MCF 10A (cell line): ENCODE results near the gene PPY. TPM values are rescaled to one million over a fixed set of nuclear protein-coding genes. Genes with fewer than 3 reads are reported as not detected.
"Not testable (repeated sequence)": the region's sequence is repeated elsewhere in the genome, so short reads cannot be mapped to it uniquely, and the experiment has no call there.

Experiments used
- BruUV-seq: library from RNA; stranded (reverse); fragments of 400-500 nt; replicated peaks from 2 replicates; lab custom pipeline; 2021; lab: Mats Ljungman, UMichigan
- CTCF ChIA-PET: fragments of 300-600 bp; sonication (Branson Sonifier 250); formaldehyde crosslinking; extraction: SDS; loops from one replicate; lab custom pipeline; 2021; ENCODE audit warnings: antibody characterized with exemption, inconsistent platforms; lab: Yijun Ruan, JAX
- POLR2A ChIA-PET: fragments of 300-600, 350-650 bp; sonication (Branson Sonifier 250); formaldehyde crosslinking; extraction: SDS; loops from one replicate; lab custom pipeline; 2020; ENCODE audit warnings: antibody characterized with exemption, inconsistent platforms; lab: Yijun Ruan, JAX
- DNase-seq: peaks from one replicate; pipeline ENCODE4 v3.0.0-alpha.2; 2018; ENCODE audit not compliant: unreplicated experiment
- H3K27ac Mint-ChIP-seq: one replicate; pipeline ENCODE4 v1.8.0; 2022; ENCODE audit warnings: mild to moderate bottlenecking, low read depth, mixed read lengths; ENCODE audit not compliant: unreplicated experiment
- H3K27me3 Mint-ChIP-seq: one replicate; pipeline ENCODE4 v1.8.0; 2022; ENCODE audit warnings: mixed read lengths; ENCODE audit not compliant: insufficient read depth, unreplicated experiment
- H3K36me3 Mint-ChIP-seq: one replicate; pipeline ENCODE4 v1.8.0; 2022; ENCODE audit warnings: mild to moderate bottlenecking, moderate library complexity, mixed read lengths; ENCODE audit not compliant: insufficient read depth, unreplicated experiment
- H3K4me1 Mint-ChIP-seq: one replicate; pipeline ENCODE4 v1.8.0; 2022; ENCODE audit warnings: mixed read lengths; ENCODE audit not compliant: insufficient read depth, unreplicated experiment
- H3K4me3 Mint-ChIP-seq: one replicate; pipeline ENCODE4 v1.8.0; 2022; ENCODE audit warnings: mild to moderate bottlenecking, moderate library complexity, mixed read lengths; ENCODE audit not compliant: unreplicated experiment
- H3K9me3 Mint-ChIP-seq: one replicate; pipeline ENCODE4 v1.8.0; 2022; ENCODE audit warnings: mixed read lengths; ENCODE audit not compliant: unreplicated experiment
- intact Hi-C: fragments of 100-400 bp; cut with micrococcal nuclease; formaldehyde crosslinking; loops from 2 replicates; pipeline ENCODE4 v1.14.1; 2022
- total RNA-seq: library from RNA; stranded (reverse); gene quantifications from 2 replicates; pipeline ENCODE4 v1.2.3, GENCODE V29; 2022
- TF ChIP-seq, protein P1 (sequence below): fragments of 200-600 bp; IDR thresholded peaks from one replicate; pipeline ENCODE4 v1.8.0; 2022; ENCODE audit warnings: antibody characterized with exemption, mild to moderate bottlenecking; ENCODE audit not compliant: unreplicated experiment

Gene PPY
- total RNA-seq, 1 experiment from 2014 or later: not detected

DNA sequence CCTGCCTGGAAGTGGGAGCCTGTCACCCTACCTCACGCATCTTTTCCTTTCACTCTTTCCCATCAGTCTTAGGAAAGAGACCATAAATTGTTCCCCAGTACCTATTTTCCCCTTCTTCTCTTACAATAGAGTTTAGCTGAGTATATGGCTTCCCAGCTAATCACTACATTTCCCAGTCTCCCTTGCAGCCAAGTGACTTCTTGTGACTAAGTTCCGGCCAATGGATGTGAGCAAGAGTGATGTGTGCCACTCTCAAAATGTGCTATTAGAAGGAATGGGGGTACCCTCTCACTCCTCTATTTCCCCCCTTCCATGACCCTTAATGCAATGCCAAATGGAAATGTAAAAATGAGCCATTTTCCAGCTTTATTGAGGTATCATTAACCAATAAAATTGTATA is 19.7 kb upstream of the PPY start:
- ChIA-PET CTCF (interaction anchor here (1.5 to 3.5 kb wide), 2 partner anchors 18 to 83 kb away, joined by 8 to 24 read pairs; no protein-coding TSS in a partner anchor), POLR2A (no interaction called here)
- peaks cover 35% of the 10 kb centered on the region for H3K27me3 Mint-ChIP-seq
- intact Hi-C loops: no loop called here
- TF ChIP-seq, protein P1, sequence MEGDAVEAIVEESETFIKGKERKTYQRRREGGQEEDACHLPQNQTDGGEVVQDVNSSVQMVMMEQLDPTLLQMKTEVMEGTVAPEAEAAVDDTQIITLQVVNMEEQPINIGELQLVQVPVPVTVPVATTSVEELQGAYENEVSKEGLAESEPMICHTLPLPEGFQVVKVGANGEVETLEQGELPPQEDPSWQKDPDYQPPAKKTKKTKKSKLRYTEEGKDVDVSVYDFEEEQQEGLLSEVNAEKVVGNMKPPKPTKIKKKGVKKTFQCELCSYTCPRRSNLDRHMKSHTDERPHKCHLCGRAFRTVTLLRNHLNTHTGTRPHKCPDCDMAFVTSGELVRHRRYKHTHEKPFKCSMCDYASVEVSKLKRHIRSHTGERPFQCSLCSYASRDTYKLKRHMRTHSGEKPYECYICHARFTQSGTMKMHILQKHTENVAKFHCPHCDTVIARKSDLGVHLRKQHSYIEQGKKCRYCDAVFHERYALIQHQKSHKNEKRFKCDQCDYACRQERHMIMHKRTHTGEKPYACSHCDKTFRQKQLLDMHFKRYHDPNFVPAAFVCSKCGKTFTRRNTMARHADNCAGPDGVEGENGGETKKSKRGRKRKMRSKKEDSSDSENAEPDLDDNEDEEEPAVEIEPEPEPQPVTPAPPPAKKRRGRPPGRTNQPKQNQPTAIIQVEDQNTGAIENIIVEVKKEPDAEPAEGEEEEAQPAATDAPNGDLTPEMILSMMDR: no peak
- H3K4me1 Mint-ChIP-seq: peaks cover 5% of the 10 kb centered on the region
- H3K9me3 Mint-ChIP-seq: no peaks in the 10 kb centered on the region
- no peak for DNase-seq
- no peak overlapping the region for H3K27ac Mint-ChIP-seq
- BruUV-seq: no TSS peak
- H3K36me3 Mint-ChIP-seq: no peaks in the 10 kb centered on the region
- H3K4me3 Mint-ChIP-seq: no peak overlapping the region

DNA sequence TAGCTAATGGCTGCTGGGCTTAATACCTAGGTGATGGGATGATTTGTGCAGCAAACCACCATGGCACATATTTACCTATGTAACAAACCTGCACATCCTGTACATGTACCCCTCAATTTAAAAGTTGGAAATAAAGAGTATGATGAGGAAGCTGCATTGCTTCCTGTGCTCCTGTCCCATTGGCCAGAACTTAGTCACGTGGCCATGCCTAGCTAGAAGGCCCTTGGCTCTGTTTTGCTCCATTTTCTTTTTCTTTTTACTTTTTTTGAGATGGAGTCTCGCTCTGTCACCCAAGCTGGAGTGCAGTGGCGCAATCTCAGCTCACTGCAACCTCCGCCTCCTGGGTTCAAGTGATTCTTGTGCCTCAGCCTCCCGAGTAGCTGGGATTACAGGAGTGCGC is 19.0 kb upstream of the PPY start:
- DNase-seq, H3K4me1 Mint-ChIP-seq, H3K4me3 Mint-ChIP-seq, H3K27ac Mint-ChIP-seq, H3K36me3 Mint-ChIP-seq, BruUV-seq, intact Hi-C loops, H3K9me3 Mint-ChIP-seq, POLR2A ChIA-PET: not testable (repeated sequence)
- CTCF ChIA-PET: interaction anchor here (0.6 to 3.5 kb wide), 3 partner anchors 17 to 83 kb away, joined by 4 to 24 read pairs (median 8); partner anchors contain the start of gene PPY
- H3K27me3 Mint-ChIP-seq: peaks cover 35% of the 10 kb centered on the region

DNA sequence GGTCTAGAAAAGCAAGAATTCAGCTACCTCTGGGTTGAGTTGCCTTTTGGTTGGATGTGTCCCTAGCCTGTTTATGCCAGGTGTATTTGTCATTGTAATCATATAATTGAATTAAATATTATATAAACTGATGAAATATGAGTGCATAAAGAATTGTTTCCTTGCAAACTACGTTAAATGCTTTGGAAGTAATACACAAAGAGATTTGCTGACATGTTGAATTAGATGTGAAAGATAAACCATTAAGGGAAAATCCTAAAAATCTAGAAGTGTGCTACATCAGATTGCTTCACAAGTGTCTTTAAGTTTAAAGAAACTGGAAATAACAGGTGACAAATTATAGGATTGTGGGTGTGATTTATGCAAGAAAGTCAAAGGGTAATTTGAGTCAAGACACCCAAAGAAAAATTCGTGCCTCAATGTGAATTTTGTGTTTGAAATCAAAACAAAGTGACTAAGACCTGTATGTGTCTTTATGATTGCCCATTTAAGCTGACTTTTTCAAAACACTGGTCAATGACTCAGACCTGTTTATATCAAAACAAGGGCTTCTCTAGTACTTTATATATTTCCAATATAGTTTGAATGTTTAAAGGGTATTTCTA is 16.6 kb upstream of the PPY start:
- intact Hi-C loops: no loop called here
- H3K27me3 Mint-ChIP-seq: peaks cover 25% of the 10 kb centered on the region
- CTCF ChIA-PET: interaction anchor here (3.5 kb wide), 1 partner anchor 15 kb away, joined by 24 read pairs; no protein-coding TSS in a partner anchor
- H3K9me3 Mint-ChIP-seq: no peaks in the 10 kb centered on the region
- BruUV-seq: no TSS peak
- no peak overlapping the region for H3K27ac Mint-ChIP-seq
- DNase-seq: peak; percentile 62
- peaks cover 5% of the 10 kb centered on the region for H3K4me1 Mint-ChIP-seq
- POLR2A ChIA-PET: interaction anchor here (1.0 kb wide), 1 partner anchor 14 kb away, joined by 4 read pairs; no protein-coding TSS in a partner anchor
- no peak overlapping the region for H3K4me3 Mint-ChIP-seq
- no peaks in the 10 kb centered on the region for H3K36me3 Mint-ChIP-seq
- TF ChIP-seq, protein P1: no peak

DNA sequence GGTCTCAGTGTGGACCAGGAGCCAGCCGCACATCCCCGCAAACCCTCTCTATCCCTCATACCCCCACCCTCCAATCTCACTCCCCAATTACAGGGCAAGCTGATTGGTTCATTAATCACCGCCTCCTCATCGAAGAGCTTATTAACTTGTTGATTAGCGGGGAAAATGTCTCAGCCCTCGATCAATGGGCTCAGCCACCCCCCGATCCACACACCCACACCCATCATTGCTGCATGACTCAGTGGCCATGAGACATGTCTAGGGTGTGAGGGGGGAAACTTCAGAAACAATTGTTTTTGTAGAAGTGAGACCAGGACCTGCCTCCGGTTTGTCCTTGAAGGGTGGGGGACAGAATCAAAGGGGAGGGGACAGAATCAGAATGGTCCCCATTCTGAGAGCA is 13.9 kb upstream of the PPY start:
- peaks cover 16% of the 10 kb centered on the region for H3K27me3 Mint-ChIP-seq
- no peaks in the 10 kb centered on the region for H3K36me3 Mint-ChIP-seq
- BruUV-seq: no TSS peak
- H3K4me3 Mint-ChIP-seq: no peak overlapping the region
- TF ChIP-seq, protein P1: no peak
- DNase-seq: no peak
- H3K4me1 Mint-ChIP-seq: peaks cover 14% of the 10 kb centered on the region
- ChIA-PET CTCF (interaction anchor here (3.8 kb wide), 1 partner anchor 13 kb away, joined by 16 read pairs; the partner anchor contains the start of gene PPY), POLR2A (interaction anchor here (0.6 kb wide), 1 partner anchor 1161 kb away, joined by 4 read pairs; no protein-coding TSS in a partner anchor)
- H3K9me3 Mint-ChIP-seq: no peaks in the 10 kb centered on the region
- intact Hi-C loops: no loop called here
- no peak overlapping the region for H3K27ac Mint-ChIP-seq
